ENCODE measurements around the gene NRGN.

DNA sequence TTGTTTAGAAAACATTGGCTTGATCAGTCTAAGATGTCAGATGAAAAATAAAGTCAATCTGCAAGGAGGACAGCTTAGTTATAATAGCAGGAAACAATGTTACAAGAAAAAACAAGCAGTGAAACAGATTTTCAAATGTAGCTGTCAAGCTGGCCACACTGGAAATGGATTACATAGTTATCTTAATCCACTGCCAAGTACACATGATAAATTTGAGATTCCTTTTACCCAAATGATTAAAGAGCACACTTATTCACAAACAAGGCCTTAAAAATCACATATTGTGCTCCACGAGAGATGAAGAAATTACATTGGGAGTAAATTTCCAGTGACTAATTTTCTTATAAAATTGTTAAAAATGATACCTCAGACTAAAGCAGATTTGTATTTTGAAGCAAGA is 39.8 kb downstream of the NRGN start:
- TF ChIP-seq, protein P1, sequence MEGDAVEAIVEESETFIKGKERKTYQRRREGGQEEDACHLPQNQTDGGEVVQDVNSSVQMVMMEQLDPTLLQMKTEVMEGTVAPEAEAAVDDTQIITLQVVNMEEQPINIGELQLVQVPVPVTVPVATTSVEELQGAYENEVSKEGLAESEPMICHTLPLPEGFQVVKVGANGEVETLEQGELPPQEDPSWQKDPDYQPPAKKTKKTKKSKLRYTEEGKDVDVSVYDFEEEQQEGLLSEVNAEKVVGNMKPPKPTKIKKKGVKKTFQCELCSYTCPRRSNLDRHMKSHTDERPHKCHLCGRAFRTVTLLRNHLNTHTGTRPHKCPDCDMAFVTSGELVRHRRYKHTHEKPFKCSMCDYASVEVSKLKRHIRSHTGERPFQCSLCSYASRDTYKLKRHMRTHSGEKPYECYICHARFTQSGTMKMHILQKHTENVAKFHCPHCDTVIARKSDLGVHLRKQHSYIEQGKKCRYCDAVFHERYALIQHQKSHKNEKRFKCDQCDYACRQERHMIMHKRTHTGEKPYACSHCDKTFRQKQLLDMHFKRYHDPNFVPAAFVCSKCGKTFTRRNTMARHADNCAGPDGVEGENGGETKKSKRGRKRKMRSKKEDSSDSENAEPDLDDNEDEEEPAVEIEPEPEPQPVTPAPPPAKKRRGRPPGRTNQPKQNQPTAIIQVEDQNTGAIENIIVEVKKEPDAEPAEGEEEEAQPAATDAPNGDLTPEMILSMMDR (IDR thresholded peaks at IDR 0.05): no peak
- TF ChIP-seq POLR2AphosphoS5 (IDR thresholded peaks at IDR 0.05): no peak

All from gastroesophageal sphincter (tissue), 3 donors.